Bone marrow (tissue), 2 donors: Measurements from ENCODE around the gene NRXN3.

Source experiments
- DNase-seq, 2 donors: peaks; one replicate each; lab custom pipeline; 2025; lab: John Stamatoyannopoulos, UW

Gene NRXN3

DNA sequence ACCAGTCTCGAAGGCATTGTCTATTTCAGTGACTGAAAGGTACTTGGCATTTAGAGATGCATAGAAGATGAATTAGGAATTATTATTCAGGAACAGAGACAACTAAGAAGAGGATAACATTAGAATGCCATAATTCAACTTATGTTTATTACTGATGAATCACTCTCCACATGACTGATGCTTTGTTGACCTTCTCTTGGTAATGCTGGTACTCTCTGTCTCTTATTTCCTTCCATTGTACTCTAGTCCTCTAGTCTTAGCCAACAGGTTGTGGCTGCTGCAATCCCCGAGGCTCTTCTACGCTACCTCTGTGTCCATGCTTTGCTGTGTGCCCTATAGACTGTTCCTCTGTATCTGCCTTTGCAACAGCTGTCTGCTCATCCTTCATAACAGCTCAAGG lies 652.9 kb downstream of the NRXN3 start:
- no peak for DNase-seq

DNA sequence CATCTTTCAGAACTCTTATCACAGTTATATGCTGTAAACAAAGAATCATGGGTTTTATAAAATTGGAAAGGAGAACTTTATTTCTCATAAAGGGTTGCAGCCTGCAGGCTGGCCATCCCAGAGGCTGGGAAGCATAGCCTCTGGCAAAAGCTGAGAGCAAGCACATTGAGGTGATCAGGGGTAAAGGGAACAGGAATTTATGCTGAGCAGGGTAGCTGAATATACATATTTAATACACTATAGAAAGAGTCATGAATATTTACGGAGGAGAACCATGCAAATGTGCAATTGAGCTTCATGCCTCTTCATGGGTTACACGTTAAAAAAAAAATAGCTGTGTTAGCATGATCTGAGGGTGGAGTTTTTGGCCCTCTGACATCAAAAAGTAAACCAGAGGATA lies 653.3 kb downstream of the NRXN3 start:
- DNase-seq: no peak

GRCh38 chr14:78829274-78829673 lies 659.1 kb downstream of the NRXN3 start:
- DNase-seq: no peak

- DNase-seq: no peak
Measured at GRCh38 chr14:78834766-78835451, 664.7 kb downstream of the NRXN3 start.

DNA sequence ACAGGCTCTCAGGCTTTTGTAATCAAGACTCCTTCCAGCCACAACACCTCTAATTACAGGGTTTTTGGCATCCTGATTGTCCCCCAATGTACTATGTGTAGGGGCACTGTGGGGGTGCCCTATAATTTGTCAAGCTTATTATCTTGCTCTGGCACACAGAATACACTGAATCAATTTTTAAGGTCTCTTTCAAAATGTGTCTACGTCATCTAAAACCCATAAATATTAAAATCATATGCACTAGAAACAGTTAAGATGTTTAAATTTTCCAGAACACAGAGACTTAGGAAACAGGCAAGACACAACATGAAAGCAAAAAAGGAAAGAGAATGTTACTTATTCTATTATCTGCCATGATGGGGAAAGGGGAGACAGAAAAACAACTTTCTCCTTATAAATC lies 665.7 kb downstream of the NRXN3 start:
- DNase-seq: no peak

GRCh38 chr14:78836777-78837176 lies 666.6 kb downstream of the NRXN3 start:
- DNase-seq: peak in 1 of 2 donors; percentile 13

DNA sequence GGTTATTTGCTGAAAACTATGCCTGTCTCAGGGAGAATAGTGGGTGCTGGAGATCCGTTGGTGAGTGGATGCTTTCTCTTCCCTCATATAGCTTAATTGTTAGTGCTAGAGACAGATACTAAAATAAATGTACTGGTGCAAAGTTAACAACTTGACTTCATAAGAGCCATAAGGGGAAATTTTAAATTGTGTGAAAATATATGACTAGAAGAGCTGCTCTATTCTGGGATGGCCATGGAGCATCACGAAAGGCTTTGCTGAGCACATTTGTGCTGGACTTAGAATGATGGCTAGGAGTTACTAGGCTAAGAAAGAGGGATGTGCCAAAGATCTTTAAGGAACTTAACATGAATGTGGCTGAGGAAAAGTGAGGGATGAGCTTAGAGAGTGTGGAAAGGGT lies 668.8 kb downstream of the NRXN3 start:
- DNase-seq: no peak

DNA sequence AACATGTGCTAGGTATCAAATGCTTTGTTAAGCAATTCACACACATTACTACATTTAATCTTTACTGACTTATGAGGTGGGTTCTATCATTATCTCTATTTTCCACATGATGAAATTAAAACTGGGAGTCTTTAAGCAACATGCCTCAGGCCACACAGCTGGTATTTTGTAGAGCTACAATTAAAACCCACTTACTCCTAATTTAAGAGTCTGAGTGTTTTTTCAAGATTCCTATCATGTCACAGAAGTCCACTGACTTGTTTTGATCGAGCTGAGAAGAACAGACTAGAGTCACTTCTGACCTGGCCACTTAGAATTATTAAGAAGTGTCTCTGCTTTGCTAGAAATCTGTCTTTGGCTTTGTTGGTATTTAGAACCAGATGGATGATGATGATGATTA lies 670.7 kb downstream of the NRXN3 start:
- no peak for DNase-seq

- no peak for DNase-seq
Measured at GRCh38 chr14:78847801-78848200, 677.6 kb downstream of the NRXN3 start.

- no peak for DNase-seq
Measured at GRCh38 chr14:78848234-78848820, 678.2 kb downstream of the NRXN3 start.

- DNase-seq: no peak
Measured at GRCh38 chr14:78849952-78850351, 679.8 kb downstream of the NRXN3 start.

DNA sequence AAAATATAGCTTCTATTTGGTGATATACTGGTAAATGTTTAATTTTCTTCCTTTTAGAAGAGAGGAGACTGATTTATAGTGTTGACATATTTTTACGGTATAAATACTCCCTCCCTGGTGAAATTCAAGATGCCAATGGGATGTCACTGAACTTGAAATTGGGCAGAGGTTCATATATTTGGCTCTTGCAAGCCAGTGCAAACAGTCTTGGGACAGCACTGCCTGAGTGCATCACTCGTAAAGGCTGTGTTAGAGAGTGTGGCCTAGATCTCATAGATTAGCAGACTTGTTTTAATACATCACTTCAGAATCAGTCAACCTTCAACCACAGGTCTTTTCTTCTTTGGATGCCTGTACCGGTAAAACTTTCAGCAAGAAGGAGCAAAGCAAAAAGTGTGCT lies 681.0 kb downstream of the NRXN3 start:
- no peak for DNase-seq

GRCh38 chr14:78852040-78852439 lies 681.9 kb downstream of the NRXN3 start:
- DNase-seq: no peak

DNA sequence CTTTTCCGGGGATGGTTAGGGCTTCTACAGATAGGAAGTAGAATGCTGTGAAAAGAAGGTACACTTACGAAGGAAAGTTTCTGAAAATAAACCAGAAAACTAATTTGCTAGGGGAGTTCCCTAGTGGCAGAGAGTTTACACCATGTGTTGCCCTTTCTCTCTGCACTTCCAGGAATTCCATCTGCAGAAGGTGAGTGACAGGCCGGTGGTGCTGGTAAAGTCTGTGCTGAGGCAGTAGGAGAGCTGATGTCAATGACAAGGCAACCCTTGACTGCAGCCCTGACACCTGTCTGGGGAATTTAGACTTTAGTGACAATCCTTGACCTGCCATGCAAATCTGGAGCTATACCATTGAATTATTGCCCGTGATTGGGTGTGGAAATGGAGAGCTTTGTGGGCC lies 687.8 kb downstream of the NRXN3 start:
- no peak for DNase-seq

GRCh38 chr14:78863143-78863542 lies 693.0 kb downstream of the NRXN3 start:
- no peak for DNase-seq

GRCh38 chr14:78872837-78873236 lies 702.7 kb downstream of the NRXN3 start:
- no peak for DNase-seq

DNA sequence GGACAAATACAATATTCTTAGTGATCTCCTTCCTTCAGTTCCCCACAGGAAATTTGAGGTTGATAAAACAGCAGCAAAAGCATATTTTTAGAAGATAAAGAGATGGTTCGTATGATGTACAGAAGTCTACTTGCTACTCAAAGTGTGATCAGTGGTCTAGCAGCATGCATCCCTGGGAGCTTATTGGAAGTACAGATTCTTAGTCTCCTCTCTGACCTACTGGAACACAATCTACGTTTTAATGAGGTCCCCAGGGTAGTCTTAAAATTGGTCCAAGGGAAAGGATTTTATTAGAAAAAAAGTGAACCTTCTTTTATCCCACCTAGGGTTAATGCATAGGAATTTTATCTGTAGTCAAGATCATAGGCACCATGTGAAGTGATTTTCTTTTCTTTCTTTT lies 703.4 kb downstream of the NRXN3 start:
- no peak for DNase-seq

DNA sequence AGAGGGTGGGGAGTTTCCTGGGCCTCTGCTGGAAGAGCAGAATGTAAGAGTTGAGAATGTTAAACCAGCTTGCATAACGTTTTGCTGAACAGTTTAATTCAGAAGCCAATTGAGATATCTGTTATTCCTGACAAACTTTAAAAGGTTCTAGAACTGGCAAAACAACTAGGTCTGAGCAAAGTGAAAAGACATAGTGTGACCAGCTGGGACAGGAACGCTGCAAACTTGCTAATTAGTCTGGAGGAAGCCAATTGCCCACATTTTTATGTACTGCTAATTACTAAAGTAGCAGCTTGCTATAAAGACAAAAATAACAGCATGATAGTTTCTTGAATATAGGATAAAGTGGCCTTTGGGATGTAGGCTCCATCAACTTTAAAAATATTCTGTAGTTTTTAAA lies 704.9 kb downstream of the NRXN3 start:
- no peak for DNase-seq

DNA sequence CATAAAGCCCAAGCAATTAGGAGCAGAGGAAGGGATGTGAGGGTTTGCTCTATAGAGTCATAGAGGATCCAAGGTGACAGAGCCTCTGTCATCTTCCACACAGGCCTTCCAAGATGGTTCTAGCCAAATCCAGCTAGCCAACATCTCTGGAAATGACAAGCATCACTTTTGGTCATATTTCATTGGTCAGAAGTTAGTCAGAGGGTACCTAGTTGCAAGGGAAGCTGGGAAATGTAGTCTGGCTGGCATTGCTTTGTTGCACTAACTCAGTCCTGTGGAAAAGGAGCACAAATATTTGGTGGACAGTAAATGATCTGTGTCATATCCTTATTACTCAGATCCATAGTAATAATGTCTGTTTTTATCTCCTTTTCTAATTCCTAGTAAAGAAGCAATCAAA lies 715.7 kb downstream of the NRXN3 start:
- no peak for DNase-seq

- DNase-seq: no peak
Measured at GRCh38 chr14:78897443-78897842, 727.3 kb downstream of the NRXN3 start.

- DNase-seq: no peak
Measured at GRCh38 chr14:78902010-78902623, 731.9 kb downstream of the NRXN3 start.

GRCh38 chr14:78904094-78904493 lies 733.9 kb downstream of the NRXN3 start:
- DNase-seq: no peak

GRCh38 chr14:78917462-78917861 lies 747.3 kb downstream of the NRXN3 start:
- DNase-seq: no peak

GRCh38 chr14:78921856-78922255 lies 751.7 kb downstream of the NRXN3 start:
- DNase-seq: no peak
